Bone marrow (tissue), 2 donors: ENCODE data around the gene ICOS.
A peak's percentile ranks its signal among the peaks of the same experiment; 100 is the strongest.

ENCODE experiments used
- DNase-seq, 2 donors: peaks; one replicate each; lab custom pipeline; 2025; lab: John Stamatoyannopoulos, UW

ICOS gene

DNA sequence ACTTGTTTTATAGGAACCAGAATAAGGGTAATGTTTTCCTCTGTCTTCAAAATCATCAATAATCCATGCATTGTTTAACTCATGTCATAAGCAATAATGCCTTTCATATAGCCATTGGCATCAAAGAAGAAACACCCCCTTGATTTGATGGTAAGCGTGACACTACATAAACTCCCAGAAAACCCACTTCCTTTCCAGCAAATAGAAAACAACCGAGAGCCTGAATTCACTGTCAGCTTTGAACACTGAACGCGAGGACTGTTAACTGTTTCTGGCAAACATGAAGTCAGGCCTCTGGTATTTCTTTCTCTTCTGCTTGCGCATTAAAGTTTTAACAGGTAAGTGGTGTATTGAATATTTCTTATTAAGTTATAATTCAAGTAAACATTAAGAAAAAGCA lies at the start of gene ICOS:
Gene ICOS (plus strand): TSS at position 229 of the 400 bp plus-strand sequence. CDS start 52 bp downstream, at position 281.
- no peak for DNase-seq

DNA sequence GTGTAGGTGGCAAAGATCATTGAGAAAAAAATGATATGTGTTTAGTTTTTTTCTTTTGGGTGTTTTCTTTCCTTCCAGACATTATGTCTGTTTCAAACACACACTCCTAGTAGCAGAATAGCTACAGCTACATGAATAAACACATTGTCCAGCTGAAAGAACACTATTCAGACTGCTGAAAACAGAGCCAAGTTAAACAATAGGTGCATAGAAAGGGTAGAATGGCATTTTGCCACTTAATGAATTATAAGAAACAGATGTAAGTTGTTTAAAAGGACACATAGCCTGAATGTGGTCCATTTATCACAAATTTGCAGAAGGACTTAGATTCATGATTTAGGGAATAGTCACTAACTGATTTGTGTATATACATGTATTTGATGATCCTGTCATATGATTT lies 48.9 kb upstream of the ICOS start:
- DNase-seq: no peak

GRCh38 chr2:203889542-203889941 lies 47.0 kb upstream of the ICOS start:
- no peak for DNase-seq

DNA sequence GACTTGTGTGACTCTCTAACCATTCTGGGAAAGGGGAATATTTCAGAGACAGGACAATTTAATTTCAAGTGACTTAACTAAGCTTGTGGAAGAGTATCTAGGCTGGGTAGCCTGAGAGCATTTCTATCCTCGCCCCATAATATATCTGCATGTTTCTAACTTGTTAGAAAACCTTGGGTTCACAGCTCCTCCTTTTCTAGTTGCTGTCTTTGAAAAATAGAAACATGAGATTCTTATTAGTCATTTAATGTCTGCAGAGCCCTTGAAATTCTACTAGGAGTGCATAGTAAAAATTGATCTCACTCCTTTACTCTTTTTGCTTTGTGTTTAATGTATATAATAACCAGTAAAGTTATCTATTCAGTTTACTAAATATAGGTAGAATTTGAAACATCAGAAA lies 46.6 kb upstream of the ICOS start:
- DNase-seq: no peak

DNA sequence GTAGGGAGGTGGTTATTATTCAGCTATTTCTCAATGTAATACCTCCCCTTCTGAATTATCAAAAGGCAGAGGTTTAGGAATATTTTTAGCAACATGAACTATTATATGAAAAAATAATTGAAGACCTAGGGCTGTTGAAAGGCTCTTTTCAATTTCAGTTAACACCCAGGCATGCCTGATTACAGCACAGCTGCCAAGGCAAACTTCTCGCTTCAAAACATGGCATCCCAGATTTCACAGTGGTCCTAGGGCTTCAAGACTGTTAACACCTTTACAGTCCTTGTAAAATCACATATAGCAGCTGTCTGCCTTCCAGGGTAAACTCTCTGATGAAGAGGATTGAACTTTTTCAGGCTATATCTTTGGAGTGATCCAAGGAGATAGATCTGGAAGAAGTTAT lies 45.8 kb upstream of the ICOS start:
- no peak for DNase-seq

- DNase-seq: peak in 1 of 2 donors; percentile 21
Observed at GRCh38 chr2:203891474-203891873, 45.1 kb upstream of the ICOS start.

GRCh38 chr2:203892207-203892606 lies 44.4 kb upstream of the ICOS start:
- no peak for DNase-seq

DNA sequence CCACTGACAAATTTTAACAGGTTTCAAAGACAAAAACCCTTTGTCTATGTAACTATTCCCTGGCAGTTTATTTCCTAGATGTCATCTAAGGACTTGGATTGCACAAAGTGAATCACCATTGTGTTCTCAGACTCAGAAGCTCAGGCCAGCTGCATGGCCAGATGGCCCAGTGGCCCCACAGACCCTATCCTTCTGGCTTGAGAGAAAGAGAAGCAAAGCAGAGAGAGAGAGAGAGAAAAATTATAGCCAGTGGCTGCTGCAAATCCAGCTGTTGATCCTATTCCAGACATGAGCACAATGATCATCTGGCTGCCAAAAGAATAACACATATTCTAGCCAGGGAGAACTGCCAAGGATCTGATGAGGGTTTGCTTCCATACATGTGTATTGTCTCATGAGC lies 43.2 kb upstream of the ICOS start:
- DNase-seq: no peak

DNA sequence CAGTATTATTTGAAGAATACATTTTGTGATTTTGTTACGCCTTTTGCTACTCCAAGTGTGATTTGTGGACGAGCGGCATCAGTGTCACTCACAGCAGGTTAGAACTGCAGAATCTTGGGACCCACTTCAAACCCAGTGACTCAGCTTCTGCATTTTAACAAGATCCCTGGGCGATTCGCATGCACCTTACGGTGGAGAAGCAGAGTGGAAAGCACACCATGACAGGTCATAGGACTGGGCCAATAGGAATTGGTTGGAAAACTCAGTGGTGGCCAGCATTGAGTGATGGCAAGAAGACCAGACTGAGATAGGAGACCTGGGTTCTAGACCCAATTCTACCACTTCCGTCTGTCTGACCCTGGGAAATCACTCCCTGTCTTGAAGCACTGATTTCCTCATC lies 42.7 kb upstream of the ICOS start:
- DNase-seq: no peak

DNA sequence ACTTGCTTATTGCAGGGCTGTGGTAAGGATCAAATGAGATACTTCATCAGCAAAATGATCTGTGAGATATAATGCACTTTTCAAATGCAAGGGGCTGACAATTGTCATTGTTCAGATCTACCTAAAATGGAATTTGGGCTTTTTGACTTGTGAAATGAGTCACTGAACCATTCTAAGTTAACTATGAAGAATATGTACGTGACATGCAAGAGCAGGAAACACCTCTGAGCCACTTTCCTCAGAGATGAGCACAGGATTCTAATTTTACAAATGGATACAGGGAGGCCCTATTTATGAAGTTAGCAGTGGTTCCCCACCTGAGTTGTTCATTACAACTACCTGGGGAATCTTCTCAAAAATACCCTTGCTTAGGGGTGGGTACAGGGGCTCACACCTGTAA lies 42.3 kb upstream of the ICOS start:
- DNase-seq: no peak

DNA sequence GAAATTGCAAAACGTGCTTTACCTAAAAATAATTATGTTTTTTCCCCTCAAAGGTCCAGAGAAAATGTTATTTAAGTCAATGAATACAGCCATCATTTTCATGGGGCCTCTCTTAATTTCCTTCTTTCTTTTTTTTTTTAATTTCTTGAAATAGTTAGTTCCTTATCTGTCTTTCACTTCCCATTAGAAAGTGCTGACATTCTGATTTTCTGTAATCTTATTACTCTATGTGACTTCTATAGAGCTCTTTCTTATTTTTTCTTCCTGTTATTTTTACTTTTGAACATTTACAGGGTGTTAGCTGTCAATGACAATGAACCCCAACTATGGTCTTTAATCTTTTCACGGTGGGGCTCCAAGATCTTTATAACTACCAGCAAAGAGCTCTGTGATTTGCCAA lies 39.0 kb upstream of the ICOS start:
- DNase-seq: no peak

DNA sequence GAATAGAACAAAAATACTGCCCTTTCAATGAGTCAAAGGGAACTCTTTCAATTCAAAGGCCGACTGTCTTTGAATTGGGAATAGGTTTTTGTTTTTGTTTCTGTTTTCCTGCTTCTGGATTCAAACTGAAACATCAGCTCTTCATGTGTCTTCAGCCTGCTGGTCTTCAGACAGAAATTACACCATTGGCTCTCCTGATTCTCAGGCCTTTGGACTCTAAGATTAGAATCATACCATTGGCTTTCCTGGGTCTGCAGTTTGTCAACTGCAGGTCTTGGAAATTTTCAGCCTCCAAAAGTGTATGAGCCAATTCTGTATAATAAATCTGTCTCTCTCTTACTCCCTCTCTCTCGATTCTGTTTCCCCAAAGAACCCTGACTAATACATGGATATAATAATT lies 37.9 kb upstream of the ICOS start:
- no peak for DNase-seq

DNA sequence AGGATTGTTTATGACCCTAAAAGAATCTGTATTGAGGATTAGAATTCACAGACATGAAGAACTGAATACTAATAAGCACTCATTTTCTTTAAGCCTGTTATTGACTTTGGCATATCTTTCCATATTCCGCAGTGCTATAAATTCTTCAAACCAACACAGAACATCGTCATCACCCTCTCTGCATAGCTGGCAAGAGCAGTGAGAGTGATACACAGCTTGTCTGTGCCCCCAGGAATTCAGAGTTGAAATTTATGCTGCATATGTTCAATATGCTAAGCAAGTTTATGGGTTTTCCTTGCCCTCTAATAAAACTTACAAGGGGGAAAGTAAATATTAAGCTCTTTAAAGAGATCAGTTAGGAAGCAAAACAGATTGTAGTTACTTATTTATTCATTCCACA lies 36.3 kb upstream of the ICOS start:
- DNase-seq: no peak

GRCh38 chr2:203904022-203904421 lies 32.5 kb upstream of the ICOS start:
- no peak for DNase-seq

GRCh38 chr2:203905656-203906055 lies 30.9 kb upstream of the ICOS start:
- no peak for DNase-seq

GRCh38 chr2:203908066-203908796 lies 28.3 kb upstream of the ICOS start:
- no peak for DNase-seq

- DNase-seq: no peak
Observed at GRCh38 chr2:203908797-203909185, 27.8 kb upstream of the ICOS start.

DNA sequence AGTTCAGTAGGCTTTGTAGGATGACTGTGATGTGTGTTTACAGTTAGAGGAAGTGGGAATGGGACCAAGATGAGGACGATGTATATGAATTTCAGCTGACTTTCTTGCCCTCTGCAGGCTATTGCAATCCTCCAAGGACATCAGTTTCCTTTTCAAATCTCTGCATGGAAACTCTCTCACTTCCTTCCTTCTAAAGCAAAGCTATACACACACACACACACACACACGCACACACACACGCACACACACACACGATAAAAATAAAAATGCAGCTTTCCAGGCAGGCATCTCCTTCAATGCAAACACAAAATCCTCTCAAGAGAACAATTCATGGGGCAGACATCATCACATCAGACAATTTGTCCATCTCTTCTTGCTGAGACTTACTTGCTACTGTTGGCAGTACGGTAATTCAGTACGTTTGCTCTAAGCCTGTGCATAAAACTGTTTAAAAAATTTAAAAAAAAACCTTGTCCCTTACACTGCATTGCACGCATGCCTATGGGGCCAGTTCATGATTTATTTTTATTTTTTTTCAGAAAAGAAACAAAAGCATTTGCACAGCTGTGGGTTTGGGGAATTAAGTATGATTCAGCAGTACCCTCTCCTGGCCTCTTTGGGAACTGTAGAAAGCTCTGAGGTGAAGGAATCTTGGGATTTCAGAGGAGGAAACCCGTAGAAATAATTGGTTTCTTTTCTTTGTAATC lies 27.1 kb upstream of the ICOS start:
- DNase-seq: no peak

GRCh38 chr2:203909974-203910373 lies 26.6 kb upstream of the ICOS start:
- DNase-seq: no peak

DNA sequence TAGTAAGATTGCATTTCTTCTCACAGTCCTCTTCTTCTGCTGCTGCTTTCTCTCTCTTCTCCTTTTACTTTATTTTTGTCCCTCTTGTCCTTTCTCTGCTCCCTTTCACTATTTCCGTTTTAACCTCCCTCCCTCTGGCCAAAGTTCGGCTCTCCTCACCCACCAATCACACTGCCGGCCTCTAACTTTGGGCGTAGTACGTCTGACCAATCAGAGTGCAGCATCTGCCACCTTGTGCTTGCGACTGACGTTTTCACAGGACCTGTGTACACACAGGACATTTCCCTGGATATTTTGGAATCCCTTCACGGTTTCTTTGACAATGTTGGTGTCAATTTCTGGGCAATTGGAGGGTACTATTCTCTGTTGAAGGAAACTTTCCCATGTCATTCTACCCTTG lies 22.6 kb upstream of the ICOS start:
- no peak for DNase-seq

- no peak for DNase-seq
Observed at GRCh38 chr2:203914546-203915182, 21.9 kb upstream of the ICOS start.

DNA sequence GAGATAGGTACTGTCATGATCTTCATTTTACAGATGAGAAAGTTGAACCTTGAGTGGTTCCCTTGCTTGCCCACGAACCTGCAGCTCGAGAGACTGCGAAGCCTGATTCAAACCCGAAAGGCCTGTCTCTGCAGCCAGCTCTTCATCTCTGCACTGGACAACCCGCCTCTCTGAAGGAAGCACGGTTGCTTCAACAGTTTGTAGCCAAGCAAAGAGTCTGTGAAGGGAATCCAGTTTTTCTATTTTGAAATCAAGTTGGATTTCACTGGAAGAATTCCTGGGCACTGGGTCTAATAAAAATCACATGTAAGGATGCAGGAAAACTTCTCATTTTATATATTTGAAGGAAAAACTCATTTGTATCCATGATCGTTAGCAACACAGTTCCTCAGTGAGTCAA lies 21.3 kb upstream of the ICOS start:
- no peak for DNase-seq

DNA sequence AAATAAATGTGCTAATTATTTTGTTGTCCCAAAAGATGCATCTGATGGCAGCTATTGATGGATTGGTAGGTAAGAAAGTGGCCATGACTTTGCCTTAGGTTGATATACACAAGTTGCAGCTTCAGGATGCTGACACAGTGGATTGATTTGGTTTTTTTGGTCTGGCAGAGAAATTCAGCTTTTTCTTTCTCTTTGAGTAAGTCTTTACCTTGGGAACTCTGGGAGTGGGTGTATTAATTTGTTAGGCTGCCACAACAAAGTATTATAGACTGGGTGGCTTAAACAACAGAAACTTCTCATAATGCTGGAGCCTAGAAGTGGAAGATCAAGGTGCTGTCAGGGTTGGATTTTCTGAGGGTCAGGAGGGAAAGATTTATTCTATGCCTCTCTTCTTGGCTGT lies 19.8 kb upstream of the ICOS start:
- no peak for DNase-seq
